H4 (cell line): Measurements from ENCODE around the gene CDYL2. TPM values are rescaled to one million over a fixed set of nuclear protein-coding genes. Genes with fewer than 3 reads are reported as not detected.

Experiments
- DNase-seq: peaks from one replicate; pipeline ENCODE4 v3.0.0-alpha.2; 2015; ENCODE audit warnings: low spot score
- total RNA-seq: library from RNA; depleted of rRNA; stranded (reverse); fragments of >200 nt; shearing (Covaris generic); gene quantifications from 2 replicates; pipeline ENCODE4 v1.2.3, GENCODE V29; 2014

CDYL2 gene
- total RNA-seq, 1 experiment from 2014 or later, result 5.7 TPM

DNA sequence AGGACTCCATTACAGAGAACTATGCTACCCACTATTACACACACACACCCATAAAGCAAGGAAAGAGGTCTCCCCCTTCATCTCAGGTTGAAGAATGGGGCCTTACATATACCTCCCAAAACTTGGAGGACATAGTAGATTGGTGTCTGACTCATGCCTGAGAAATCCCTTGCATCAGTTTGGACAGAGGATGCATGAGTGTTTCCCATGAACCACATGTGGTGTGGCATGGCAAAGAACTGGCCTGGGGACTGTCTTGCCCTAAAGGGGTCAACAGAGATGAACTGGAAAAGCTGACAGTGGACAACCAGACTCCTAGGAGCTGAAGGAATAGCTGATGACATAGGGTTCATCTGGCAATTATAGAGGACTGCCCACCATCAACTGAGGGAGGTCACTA lies 209.6 kb downstream of the CDYL2 start:
- no peak for DNase-seq

DNA sequence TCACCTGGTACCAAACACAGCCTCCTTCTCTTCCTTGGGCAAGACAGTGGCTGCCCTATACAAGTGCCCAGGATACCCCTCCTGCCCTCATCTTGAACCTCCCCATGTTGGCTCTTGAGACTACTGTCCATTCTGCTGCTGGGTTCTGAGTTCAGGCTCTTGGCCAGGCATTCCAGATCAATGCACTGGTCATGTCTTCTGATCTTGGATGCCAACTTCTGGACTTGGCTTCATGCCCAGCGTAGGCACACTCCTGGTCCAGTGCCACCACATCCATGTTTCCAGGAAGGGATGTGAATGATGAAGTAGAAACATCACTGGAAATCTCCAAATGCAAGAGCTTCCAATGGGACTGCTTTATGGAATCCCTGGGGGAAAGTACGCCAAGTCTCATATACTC lies 212.1 kb downstream of the CDYL2 start:
- DNase-seq, result no peak

DNA sequence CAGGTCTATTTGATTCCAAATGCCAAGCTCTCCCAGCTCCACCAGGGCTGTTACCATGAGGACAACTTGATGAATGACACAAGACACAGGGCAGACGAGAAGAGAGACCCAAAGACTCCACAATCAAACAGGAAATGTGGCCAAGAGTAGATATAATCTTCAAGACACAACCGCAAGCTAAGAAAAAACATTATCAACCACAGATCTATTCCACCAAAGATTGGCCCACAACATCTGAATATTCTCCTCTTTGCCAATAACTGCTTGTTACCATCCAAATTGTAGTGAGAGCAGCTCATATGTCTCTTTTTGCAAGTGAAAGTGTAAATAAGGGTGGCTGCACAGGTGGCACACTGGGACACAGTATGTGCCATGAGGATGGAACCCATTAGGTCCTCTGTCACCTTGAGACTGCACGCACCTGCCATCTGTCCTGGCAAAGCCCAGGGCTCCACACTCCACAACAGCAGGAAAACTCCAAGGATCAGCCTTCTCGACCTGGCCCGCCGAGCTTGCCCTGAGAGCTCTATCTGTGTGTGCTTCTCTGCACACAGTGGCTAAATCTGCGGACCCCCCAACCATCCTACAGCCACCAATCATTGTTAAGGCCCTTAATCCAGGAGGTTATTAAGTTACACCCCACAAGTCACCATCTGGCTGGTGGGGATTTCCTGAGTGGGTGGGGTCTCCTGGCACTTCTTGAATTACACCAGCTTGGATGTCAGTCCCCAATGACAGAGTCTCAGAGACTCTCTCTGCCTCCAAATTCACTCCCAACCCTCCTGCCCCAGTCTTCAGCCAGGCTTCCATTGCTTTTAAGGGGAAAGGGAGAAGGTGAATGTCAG lies 213.1 kb downstream of the CDYL2 start:
- no peak for DNase-seq

DNA sequence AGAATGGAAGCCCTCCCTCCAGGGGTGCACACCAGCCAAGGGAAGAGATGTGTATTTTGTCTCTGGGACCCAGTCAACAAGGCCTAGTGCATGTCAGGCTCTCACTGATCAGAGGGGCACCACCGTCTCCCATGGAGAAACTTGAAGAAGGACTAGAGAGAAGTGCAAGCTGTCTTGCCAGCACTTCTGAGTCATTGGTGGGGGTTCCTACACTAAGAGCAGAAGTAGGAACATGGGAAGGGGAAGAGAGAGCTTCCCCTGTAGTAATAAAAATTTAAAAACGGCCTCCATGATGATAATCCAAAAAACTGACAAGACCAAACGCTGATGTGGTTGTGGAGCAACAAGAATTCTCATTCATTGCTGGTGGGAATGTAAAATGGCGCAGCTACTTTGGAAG lies 217.3 kb downstream of the CDYL2 start:
- no peak for DNase-seq

DNA sequence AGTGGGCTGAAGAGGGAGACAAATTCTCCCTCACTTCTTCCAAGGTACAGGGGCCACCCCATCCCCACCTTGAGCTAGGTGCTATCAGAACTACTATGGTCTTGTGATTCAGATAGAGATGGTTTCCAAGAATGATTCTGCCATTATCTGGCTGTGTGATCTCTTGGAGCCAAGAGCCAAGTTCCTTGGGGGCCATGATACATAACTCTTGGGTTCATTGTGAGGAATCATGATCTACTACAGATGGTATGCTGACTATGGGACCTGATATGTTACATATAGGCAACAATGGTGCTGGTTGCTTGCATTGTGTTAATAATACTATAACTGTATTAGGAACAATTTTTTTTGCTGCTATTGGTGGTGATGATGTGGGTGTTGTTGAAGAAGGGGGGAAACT lies 217.9 kb downstream of the CDYL2 start:
- no peak for DNase-seq

DNA sequence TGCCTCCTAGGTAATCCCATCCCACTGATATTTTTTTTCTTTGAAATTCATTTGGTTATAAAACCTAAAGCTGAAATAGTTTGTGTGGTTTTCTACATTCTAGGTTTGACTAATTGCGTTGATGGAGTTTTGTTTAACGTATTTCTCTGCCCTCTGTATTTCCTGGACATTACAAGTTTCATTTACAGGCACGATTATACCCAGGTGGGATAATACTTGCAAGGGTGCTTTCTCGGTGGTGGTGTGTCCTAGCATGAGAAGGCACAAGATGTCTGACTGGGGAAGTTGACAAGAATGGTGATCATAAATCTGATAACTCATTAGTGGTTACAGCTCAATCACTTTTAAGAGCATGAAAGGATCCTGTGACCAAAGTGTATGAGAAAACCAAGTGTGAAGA lies 218.6 kb downstream of the CDYL2 start:
- no peak for DNase-seq

DNA sequence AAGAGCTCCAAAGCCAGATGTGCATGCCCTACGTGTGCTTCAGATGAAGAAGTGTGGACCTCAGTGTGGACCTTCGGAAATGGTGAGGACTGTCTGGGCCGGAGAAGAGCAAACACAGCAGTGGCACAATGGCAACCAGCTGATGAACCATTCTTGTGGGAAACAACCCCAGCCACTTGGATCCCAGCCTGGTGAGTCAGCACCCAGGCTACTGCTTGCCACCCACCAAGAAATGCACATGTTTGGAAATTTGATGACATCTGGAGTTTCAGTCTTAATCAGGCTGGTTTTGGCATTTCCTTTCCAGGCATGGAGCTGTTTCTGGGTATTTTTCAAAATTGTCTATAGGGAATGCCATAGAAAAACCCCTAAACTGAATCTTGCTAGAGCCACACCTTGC lies 220.9 kb downstream of the CDYL2 start:
- peak; percentile 88 for DNase-seq

DNA sequence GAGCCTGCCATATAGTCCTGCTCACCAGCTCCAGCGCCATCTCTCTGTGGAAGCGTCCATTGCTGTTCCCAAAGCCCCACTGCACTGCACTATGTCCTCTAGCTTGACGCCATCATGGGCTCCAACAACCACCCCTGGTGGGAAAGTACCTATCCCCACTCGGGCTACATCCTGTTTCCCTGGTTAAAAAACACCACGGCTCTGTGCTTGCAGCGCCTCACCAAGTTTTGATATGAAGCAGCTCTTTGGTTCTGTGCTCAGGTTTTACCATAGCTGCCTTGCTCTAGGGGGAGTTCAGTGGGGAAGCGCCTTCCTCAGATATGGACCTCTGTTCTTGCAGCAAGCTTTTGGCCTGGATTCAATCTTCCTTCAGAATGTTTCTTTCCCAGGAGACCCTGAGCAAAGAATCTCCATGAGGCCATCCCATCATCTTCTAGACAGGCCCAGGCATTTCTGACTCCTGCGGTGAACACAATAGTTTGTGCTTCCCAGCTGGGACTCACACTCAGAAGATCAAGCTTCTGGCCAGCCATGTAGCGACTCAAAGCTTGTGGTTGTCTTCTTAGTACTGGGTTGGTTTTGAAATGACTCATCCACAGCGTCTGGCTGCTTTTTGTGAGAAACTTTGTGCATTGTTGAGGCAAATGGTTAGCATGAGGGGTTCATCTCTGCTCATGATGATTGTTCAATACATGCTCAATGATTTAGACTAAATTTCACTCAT lies 224.1 kb downstream of the CDYL2 start:
- peak; percentile 45 for DNase-seq

DNA sequence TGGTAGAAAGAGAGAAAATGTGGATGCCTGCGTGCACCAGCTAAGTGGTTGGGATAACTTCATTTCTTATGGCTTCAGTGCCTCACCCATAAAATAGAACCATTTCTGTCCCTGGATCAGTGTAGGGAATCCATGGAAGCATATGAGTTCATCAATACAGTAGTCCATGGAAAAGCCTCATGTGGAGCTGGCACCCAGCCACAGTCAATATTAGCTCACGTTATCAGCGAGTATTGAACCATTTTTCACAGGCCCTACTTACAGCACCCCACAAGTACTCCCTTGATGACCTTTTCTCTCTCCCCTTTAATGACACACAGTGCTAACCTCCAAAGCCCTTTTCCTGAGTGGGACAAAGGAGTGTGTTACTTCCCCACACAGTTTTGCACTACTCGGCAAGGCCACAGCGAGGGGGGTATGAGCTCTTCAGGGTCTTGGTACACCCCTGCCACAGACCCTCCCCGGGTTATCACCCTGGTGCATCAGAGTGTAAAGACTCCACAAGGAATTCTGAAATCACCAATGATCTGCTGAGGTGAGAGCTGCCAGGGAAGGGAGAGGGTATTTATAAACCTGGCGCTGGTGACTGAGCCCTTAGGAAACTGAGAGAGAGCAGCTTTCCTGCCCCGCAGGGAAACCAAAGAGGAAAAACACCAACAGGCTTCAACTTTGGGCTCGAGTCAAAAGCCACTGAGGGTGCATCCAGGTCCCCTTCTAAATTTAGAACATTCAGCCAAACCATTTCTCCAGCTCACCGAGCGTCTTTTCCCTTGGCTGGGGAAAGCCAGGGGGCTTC lies 226.7 kb downstream of the CDYL2 start:
- no peak for DNase-seq

DNA sequence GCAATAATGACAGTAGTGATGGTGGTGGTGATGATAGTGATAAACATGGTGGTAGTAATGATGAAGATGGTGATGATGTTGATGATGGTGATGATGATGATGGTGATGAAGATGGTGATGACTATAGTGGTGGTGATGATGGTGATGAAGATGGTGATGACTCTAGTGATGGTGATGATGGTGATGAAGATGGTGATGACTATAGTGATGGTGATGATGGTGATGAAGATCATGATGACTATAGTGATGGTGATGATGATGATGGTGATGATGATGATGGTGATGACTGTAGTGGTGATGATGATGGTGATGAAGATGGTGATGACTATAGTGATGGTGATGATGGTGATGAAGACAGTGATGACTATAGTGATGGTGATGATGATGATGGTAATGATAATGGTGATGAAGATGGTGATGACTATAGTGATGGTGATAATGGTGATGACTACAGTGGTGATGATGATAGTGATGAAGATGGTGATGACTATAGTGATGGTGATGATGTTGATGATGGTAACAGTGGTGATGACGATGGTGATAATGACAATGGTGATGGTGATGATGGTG lies 228.0 kb downstream of the CDYL2 start:
- DNase-seq, result no peak

DNA sequence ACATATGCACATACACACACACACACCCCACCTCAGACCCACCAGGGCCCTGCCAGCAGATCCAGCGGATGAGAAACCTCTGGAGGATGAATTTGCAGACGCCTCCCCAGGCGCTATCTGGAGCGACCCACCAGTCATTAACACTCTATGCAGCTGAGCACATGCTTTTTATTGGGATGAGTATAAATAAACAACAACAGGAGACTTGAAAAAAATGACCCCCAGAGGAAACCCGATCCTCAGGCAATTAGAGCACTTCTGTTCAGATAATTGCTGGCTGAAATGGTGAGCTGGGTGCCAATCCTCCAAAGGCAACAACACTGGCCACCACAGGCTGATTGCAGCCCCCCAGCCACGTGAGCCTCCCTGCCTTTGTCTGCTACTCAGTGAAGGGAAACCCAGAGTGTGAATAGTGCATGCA lies 230.7 kb downstream of the CDYL2 start:
- peak; percentile 58 for DNase-seq

DNA sequence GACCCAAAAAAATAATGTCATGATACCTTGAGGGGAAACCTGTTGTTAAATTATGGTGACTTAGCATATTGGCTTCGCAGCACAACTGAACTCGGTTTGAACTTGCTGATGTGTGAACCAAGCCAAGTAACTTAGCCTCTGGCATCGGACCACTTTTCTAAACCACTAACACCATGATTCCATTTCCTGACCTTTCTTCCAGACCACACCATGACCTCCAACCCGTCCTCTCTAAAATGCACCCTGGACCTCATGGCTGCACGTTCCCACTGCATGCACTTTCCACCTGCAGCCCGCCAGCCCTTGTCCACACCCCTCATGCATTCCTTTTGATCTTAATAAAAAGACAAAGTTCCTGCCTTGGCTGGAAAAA lies 234.3 kb downstream of the CDYL2 start:
- DNase-seq, result peak; percentile 87

DNA sequence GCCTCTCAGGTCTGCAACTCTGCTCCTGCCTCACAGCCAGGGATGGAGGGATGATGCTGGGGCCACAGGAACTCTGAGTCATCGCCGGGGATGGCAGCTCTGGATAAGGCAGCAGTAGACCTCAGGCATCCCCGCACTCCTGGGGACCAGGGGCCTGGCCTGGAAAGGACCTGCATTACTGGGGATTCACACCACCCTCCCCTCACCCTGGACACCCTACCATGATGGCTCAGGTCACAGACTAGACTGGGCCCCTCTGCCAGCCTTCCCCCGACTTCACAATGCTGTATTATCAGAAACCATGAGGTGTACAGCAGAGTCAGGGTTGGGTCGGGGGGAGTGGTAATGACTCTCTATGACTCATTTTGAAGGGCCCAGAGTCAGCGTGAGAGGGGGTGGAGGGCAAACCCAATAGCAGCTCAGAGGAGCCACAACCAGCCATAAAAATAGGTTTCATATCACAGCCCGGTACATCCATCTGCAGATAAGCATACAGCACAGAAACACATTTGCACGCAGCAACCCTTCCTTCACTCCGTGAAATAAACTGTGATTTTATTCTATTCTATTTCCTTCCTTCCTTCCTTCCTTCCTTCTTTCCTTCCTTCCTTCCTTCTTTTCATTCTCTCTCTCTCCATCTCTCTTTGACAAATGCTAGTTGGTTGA lies 234.8 kb downstream of the CDYL2 start:
- peak; percentile 92 for DNase-seq

DNA sequence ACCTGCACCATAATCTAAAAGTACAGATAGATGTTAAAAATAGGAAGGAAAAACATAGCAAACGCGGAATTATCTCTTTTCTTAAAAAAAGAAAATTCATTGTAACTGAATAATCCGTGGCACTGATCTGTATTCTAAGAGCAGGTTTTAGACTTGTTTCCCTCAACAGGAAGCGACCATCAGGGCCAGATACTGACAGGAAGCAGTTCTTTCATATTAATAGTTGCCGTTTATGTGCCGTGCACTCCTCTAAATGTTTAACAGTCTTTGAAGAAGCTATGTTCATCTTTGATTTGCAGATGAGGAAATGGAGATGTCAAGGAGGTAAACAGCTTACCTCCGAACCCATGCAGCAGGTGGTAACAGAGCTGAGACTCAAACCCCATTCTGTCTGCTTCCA lies 240.0 kb downstream of the CDYL2 start:
- DNase-seq, result no peak

DNA sequence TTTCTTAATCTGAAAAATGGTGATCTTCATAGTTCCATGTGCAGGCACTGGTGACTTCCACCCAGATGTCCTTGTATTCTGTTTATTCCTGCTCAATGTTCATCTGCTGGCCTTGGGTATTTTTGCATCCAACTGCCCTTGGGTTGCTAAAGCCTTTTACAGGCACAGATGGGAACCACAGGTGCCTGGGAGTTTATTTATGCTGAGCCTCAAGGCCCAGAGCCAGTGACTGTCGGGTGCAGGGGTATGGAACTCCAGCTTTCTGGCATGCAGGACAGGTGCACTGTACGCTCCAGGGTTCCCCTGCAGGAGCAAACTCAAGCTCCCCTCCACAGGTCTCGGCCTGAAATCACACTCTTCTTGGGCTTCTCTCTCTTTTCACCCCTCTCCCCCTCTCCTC lies 241.3 kb downstream of the CDYL2 start:
- DNase-seq, result no peak

DNA sequence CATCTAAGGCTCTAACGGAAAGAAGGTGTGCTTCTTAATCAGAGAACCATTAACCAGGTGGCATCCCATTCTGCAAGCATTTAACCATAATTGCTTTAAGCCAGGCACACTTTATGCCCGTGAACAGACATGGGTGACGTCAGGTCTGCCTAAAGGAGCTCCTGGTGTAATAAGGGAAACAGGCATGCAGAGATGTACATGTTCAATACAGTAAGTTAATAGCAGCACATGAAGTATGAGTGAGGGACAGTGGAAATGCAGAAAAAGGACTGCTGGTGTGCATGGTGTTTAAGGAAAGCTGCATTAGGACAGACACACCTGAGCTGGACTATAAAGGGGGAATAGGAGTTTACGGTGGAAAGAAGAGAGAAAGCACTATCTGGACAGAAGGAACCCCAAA lies 245.0 kb downstream of the CDYL2 start:
- DNase-seq, result no peak

DNA sequence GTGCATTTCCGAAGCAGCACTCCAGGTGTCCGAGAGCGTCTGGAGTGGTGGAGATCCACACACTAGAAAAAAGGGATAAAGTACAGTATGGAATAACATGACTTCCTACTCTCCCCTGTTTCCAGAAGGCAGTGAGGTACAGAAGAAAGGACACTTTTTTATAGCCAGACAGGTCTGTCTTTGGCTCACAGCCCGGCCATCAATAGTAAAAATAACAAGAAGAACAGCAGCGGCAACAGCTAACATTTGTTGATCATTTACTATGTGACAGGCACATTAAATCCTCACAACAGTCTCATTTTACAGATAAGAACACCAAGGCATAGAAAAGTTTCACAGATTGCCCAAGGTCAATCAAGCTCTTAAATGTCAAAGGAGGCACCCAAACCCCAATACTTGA lies 247.4 kb downstream of the CDYL2 start:
- no peak for DNase-seq

DNA sequence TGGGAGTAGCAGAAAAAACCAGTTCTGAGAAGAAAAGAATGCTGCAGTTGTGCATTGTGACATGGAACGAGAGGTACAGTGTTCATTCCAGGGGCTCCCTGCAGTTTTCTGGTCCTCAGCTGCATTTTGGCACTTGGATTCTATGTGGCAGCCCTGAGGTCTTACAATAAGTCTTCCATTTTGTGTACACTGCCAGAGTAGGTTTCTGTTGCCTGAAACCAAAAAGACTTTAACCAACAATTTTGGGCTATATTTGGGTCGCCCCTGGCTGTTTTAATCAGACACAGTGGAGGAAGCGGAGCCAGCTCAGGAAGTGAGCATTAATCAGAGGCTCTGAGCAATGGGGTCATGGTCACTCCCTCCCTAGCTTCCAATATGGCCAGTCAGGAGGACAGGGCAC lies 247.9 kb downstream of the CDYL2 start:
- no peak for DNase-seq

DNA sequence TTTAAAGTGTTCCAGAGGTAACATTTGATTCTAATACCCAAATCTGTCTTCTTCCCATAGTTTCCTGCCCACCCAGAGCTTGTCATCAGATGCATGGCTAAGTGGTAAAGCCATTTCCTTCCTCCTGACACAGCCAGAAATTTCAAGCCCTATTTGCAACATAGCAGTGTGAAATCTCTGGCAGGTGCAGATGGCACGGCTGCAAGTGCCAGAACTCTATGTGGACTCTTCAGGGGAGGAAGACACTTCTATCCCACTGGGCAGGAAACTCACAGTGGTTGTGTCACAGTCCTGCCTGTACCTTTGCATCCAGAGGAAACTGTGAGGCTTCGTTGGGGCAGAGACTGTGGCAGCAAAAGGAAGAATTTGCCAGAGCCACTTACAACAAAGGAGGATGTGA lies 250.4 kb downstream of the CDYL2 start:
- DNase-seq, result no peak

DNA sequence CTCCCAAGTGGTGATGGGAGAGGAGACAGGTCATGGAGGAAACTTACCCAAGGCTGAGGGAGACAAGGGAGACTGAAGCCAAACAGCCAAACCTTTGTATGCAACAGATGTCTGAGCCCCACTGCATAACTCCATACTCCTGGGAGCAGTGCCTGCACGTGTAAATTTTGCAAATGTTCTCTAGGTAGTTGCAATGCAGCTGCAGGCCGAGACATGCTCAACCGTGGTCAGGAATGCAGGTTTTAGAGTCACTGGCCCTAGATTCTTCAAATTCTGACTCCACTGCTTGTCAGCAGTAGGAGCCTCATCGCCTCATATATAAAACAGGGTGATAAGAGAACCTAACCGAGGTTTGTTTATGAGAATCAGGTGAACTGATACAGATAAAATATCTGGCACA lies 252.1 kb downstream of the CDYL2 start:
- no peak for DNase-seq
